HCT116 (cell line): ENCODE data around the gene VSIG4. TPM values are rescaled to one million over a fixed set of nuclear protein-coding genes. Genes with fewer than 3 reads are reported as not detected.

ENCODE experiments used
- ATAC-seq: fragments of 200-7000 bp; cut with Tn5 transposase; 2 replicates; pipeline ENCODE4 v1.9.1; 2020; ENCODE audit warnings: mild to moderate bottlenecking, moderate library complexity
- BruUV-seq: library from RNA; stranded (reverse); fragments of 400-500 nt; replicated peaks from 2 replicates; lab custom pipeline; 2021; lab: Mats Ljungman, UMichigan
- CTCF ChIA-PET: fragments of 300-600 bp; sonication (Branson Sonifier 250); formaldehyde crosslinking; loops from one replicate; lab custom pipeline; 2021; ENCODE audit warnings: antibody characterized with exemption; lab: Charles Lee
- POLR2A ChIA-PET: fragments of 300-600, 350-600 bp; sonication (Branson Sonifier 250); formaldehyde crosslinking; loops from one replicate; lab custom pipeline; 2021; ENCODE audit warnings: antibody characterized with exemption; lab: Charles Lee
- RAD21 ChIA-PET, 2 experiments: fragments of 300-600 bp; sonication (Branson Sonifier 250); formaldehyde crosslinking; loops; one replicate each; lab custom pipeline; 2023; ENCODE audit warnings: low total read pairs in 2 of 2; ENCODE audit not compliant: uncharacterized antibody in 2 of 2, unreplicated experiment in 2 of 2, low non-redundant PET in 1 of 2; lab: Charles Lee
- DNase-seq: peaks from one replicate; pipeline ENCODE4 v3.0.0-alpha.2; 2010; ENCODE audit warnings: low read depth, low spot score
- H2AFZ ChIP-seq: fragments of 200-600 bp; shearing (Covaris generic), sonication (generic); 2 replicates; pipeline ENCODE4 v1.6.1; 2017; ENCODE audit warnings: low read depth, mixed run types, mixed read lengths, antibody characterized with exemption, low read length; ENCODE audit not compliant: poor library complexity, severe bottlenecking
- H3K27ac ChIP-seq: 2 replicates; pipeline ENCODE4 v1.5.1; 2012; ENCODE audit warnings: low read depth, low read length
- H3K27me3 ChIP-seq: fragments of 200-600 bp; sonication (generic); 2 replicates; pipeline ENCODE4 v1.6.1; 2016; ENCODE audit warnings: mixed run types, low read length, mixed read lengths; ENCODE audit not compliant: insufficient read depth
- H3K36me3 ChIP-seq, 2 experiments: fragments of 200-500 bp in 1 of 2; fragments of 200-600 bp in 1 of 2; sonication (Bioruptor generic) in 1 of 2; sonication (generic) in 1 of 2; 2 replicates each; pipeline versions ENCODE4 v1.5.1 to v1.6.1; 2014 to 2016; ENCODE audit warnings: low read length in 2 of 2, inconsistent platforms in 1 of 2, mixed read lengths in 1 of 2, mixed run types in 1 of 2; ENCODE audit not compliant: insufficient read depth in 2 of 2, control insufficient read depth in 1 of 2
- H3K4me1 ChIP-seq, 2 experiments: fragments of 200-600 bp in 1 of 2; sonication (generic) in 1 of 2; 2 replicates each; pipeline versions ENCODE4 v1.5.1 to v1.6.1; 2012 to 2017; ENCODE audit warnings: low read length in 2 of 2, inconsistent platforms in 1 of 2, mild to moderate bottlenecking in 1 of 2, mixed read lengths in 1 of 2, mixed run types in 1 of 2, moderate library complexity in 1 of 2; ENCODE audit not compliant: insufficient read depth in 2 of 2, control insufficient read depth in 1 of 2
- H3K4me2 ChIP-seq: fragments of 200-600 bp; sonication (generic); 2 replicates; pipeline ENCODE4 v1.6.1; 2017; ENCODE audit warnings: mixed run types, low read length, mixed read lengths
- H3K4me3 ChIP-seq, 2 experiments: fragments of 200-600 bp in 1 of 2; sonication (generic) in 1 of 2; replicated peaks in 1 of 2; 2 replicates each; pipeline ENCODE4 v1.5.1; 2011 to 2016; ENCODE audit warnings: low read length in 2 of 2, control low read depth in 1 of 2, low read depth in 1 of 2, mild to moderate bottlenecking in 1 of 2, mixed read lengths in 1 of 2, mixed run types in 1 of 2
- H3K79me2 ChIP-seq: fragments of 200-600 bp; sonication (generic); 2 replicates; pipeline ENCODE4 v1.6.1; 2017; ENCODE audit warnings: mild to moderate bottlenecking, mixed run types, low read length, moderate library complexity, mixed read lengths; ENCODE audit not compliant: insufficient read depth
- H3K9ac ChIP-seq: fragments of 200-600 bp; sonication (generic); 2 replicates; pipeline ENCODE4 v1.6.1; 2016; ENCODE audit warnings: low read length, mixed read lengths
- H3K9me2 ChIP-seq: fragments of 200-600 bp; sonication (generic), shearing (Covaris generic); 2 replicates; pipeline ENCODE4 v1.6.1; 2017; ENCODE audit warnings: mixed run types, mild to moderate bottlenecking, moderate library complexity; ENCODE audit not compliant: insufficient read depth
- H3K9me3 ChIP-seq, 2 experiments: fragments of 200-500 bp in 1 of 2; fragments of 200-600 bp in 1 of 2; sonication (Bioruptor generic) in 1 of 2; sonication (generic) in 1 of 2; 2 replicates each; pipeline ENCODE4 v1.6.1; 2014 to 2017; ENCODE audit warnings: low read length in 2 of 2, mixed read lengths in 2 of 2, inconsistent platforms in 1 of 2, low read depth in 1 of 2, mild to moderate bottlenecking in 1 of 2, mixed run types in 1 of 2, moderate library complexity in 1 of 2; ENCODE audit not compliant: control insufficient read depth in 1 of 2, insufficient read depth in 1 of 2
- H4K20me1 ChIP-seq: fragments of 200-600 bp; sonication (generic), shearing (Covaris generic); 2 replicates; pipeline ENCODE4 v1.6.1; 2017; ENCODE audit warnings: mixed run types, mild to moderate bottlenecking, moderate library complexity; ENCODE audit not compliant: insufficient read depth
- ELF1 ChIP-seq: IDR thresholded peaks from 2 replicates; pipeline ENCODE4 v1.6.1; 2012; ENCODE audit warnings: low read depth, borderline replicate concordance
- EZH2 ChIP-seq: fragments of 200-600 bp; sonication (generic); IDR thresholded peaks from 2 replicates; pipeline ENCODE4 v1.6.1; 2017; ENCODE audit warnings: antibody characterized with exemption, mixed run types
- FOSL1 ChIP-seq: IDR thresholded peaks from 2 replicates; pipeline ENCODE4 v1.6.1; 2012; ENCODE audit warnings: low read depth
- JUND ChIP-seq: IDR thresholded peaks from 2 replicates; pipeline ENCODE4 v1.6.1; 2012
- POLR2A ChIP-seq: IDR thresholded peaks from 2 replicates; pipeline ENCODE4 v1.7.0; 2011; ENCODE audit warnings: borderline replicate concordance; ENCODE audit not compliant: insufficient read depth, insufficient read length; ENCODE audit errors: extremely low read depth
- RAD21 ChIP-seq: IDR thresholded peaks from 2 replicates; pipeline ENCODE4 v1.6.1; 2012; ENCODE audit warnings: low read depth, mild to moderate bottlenecking
- SIN3A ChIP-seq: IDR thresholded peaks from 2 replicates; pipeline ENCODE4 v1.6.1; 2012; ENCODE audit warnings: low read depth
- SP1 ChIP-seq: IDR thresholded peaks from 2 replicates; pipeline ENCODE4 v1.6.1; 2012; ENCODE audit warnings: low read depth
- SRF ChIP-seq: IDR thresholded peaks from 2 replicates; pipeline ENCODE4 v1.6.1; 2012; ENCODE audit warnings: low read depth
- ZFX ChIP-seq: fragments of 450-650 bp; IDR thresholded peaks from 2 replicates; pipeline ENCODE4 v1.6.1; 2017
- intact Hi-C: fragments of 100-400 bp; cut with micrococcal nuclease; formaldehyde crosslinking; loops from 2 replicates; pipeline ENCODE4 v1.10.0; 2022
- total RNA-seq: library from RNA; stranded (reverse); gene quantifications from one replicate; pipeline ENCODE4 v1.2.1, GENCODE V29; 2021; ENCODE audit not compliant: unreplicated experiment
- TF ChIP-seq, protein P1 (sequence below), 3 experiments: fragments of 200-600 bp in 1 of 3; sonication (generic) in 1 of 3; IDR thresholded peaks in 2 of 3; conservative IDR thresholded peaks in 1 of 3; 2 replicates each; pipeline ENCODE4 v1.5.1; 2012 to 2017; ENCODE audit warnings: low read depth in 2 of 3, low read length in 2 of 3, antibody characterized with exemption in 1 of 3, borderline replicate concordance in 1 of 3, control low read depth in 1 of 3, mild to moderate bottlenecking in 1 of 3, mixed read lengths in 1 of 3, mixed run types in 1 of 3, moderate library complexity in 1 of 3; ENCODE audit not compliant: insufficient read depth in 1 of 3
- TF ChIP-seq, protein P2 (sequence below): IDR thresholded peaks from 2 replicates; pipeline ENCODE4 v1.6.1; 2012; ENCODE audit warnings: low read depth

Gene VSIG4
- total RNA-seq, 1 experiment from 2014 or later: 0.59 TPM

DNA sequence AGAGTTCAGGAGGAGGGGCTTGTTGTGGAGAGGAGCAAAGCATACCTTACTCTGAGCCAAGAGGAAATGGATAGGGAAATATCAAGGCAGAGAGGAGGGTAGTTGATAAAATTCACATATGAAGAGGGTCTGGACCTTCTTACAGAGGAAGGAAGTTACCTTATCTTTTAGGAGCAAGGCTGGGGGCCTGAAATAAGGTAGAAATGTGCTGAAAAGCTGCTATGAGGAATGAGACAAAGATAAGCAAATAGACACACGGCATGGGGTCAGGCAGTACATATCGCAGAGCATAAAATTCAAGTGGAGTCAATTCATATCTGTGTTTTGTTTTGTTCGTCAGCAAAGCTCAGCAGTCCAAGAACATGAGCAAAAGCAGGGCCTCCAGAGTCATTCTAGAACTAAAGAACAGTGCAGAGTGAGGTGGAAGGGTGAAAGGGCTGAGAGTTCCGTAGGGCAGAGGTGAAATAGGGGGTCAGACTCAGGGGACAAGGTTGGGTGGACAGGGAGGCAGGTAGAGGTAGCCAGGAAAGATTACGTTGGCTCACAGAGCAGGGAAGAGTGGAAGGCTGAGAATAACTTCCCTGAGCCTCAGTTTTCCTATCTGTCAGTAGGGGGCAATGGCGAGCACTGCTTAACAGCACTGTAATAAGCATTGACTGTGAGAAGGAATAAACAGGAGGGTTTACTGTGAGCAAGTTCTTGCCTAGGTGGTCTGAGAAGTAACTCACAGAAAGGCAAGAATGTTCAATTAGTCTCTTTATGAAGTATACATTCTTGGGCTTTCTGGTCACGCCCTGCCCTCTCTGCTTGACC, 9.2 kb downstream of the VSIG4 start:
- ChIA-PET CTCF (no interaction called here), POLR2A (no interaction called here)
- peak; percentile 10 for DNase-seq
- no peaks in the 10 kb centered on the region for H3K9me2 ChIP-seq
- no peak overlapping the region for H2AFZ ChIP-seq
- H3K4me2 ChIP-seq: no peak overlapping the region
- H3K9me3 ChIP-seq: no peaks in the 10 kb centered on the region
- peak; percentile 75 for ATAC-seq
- H3K27ac ChIP-seq: no peak overlapping the region
- no peaks in the 10 kb centered on the region for H3K27me3 ChIP-seq
- TF ChIP-seq SP1 (no peak), RAD21 (peak; percentile 19; the same call in 1 of the 2 replicates)
- TF ChIP-seq, protein P1, sequence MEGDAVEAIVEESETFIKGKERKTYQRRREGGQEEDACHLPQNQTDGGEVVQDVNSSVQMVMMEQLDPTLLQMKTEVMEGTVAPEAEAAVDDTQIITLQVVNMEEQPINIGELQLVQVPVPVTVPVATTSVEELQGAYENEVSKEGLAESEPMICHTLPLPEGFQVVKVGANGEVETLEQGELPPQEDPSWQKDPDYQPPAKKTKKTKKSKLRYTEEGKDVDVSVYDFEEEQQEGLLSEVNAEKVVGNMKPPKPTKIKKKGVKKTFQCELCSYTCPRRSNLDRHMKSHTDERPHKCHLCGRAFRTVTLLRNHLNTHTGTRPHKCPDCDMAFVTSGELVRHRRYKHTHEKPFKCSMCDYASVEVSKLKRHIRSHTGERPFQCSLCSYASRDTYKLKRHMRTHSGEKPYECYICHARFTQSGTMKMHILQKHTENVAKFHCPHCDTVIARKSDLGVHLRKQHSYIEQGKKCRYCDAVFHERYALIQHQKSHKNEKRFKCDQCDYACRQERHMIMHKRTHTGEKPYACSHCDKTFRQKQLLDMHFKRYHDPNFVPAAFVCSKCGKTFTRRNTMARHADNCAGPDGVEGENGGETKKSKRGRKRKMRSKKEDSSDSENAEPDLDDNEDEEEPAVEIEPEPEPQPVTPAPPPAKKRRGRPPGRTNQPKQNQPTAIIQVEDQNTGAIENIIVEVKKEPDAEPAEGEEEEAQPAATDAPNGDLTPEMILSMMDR (IDR thresholded peaks at IDR 0.05 in 2 of 3, conservative IDR thresholded peaks at IDR 0.05 in 1 of 3; ENCODE audit: borderline replicate concordance in 1 of 3, insufficient read depth in 1 of 3, low read depth in 2 of 3, low read length in 2 of 3): peak; percentile 24 to 69 (median 62); a peak in 5 of 6 replicates
- TF ChIP-seq, all 23 proteins: peak for 2
- RAD21 ChIA-PET: no interaction called here
- H3K79me2 ChIP-seq: no peaks in the 10 kb centered on the region
- H3K9ac ChIP-seq: no peak overlapping the region
- H4K20me1 ChIP-seq: no peaks in the 10 kb centered on the region
- BruUV-seq: no TSS peak
- no peaks in the 10 kb centered on the region for H3K4me1 ChIP-seq
- H3K36me3 ChIP-seq: no peaks in the 10 kb centered on the region
- no peak overlapping the region for H3K4me3 ChIP-seq
- intact Hi-C loops: no loop called here

DNA sequence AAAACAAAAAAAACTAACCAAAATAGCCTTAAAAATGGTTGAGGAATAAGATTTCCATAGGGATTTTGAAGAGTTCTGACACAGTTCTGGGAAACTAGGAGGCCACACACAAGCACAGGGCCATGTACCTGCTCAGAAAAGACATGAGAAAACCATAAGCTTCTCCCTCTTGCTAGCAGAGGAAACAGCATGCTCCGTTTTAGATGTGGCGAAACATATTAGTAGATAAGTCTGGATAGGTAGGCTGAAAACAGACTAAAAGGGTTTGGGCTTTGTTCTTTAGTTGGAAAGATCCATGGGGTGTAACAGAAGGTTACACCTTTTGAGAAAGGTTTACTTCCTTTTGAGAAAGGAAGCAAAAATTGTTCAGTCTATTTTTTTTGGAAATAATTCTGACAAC, 10.9 kb downstream of the VSIG4 start:
- H2AFZ ChIP-seq: no peak overlapping the region
- no peaks in the 10 kb centered on the region for H3K9me2 ChIP-seq
- ATAC-seq (no peak), DNase-seq (no peak)
- no TSS peak for BruUV-seq
- H3K9ac ChIP-seq: no peak overlapping the region
- no peaks in the 10 kb centered on the region for H4K20me1 ChIP-seq
- no peaks in the 10 kb centered on the region for H3K79me2 ChIP-seq
- ChIA-PET POLR2A (no interaction called here), CTCF (no interaction called here), RAD21 (no interaction called here)
- TF ChIP-seq ELF1 (no peak), EZH2 (no peak), SP1 (no peak), SRF (no peak), FOSL1 (no peak), JUND (no peak), POLR2A (no peak), SIN3A (no peak), ZFX (no peak)
- TF ChIP-seq, protein P2, sequence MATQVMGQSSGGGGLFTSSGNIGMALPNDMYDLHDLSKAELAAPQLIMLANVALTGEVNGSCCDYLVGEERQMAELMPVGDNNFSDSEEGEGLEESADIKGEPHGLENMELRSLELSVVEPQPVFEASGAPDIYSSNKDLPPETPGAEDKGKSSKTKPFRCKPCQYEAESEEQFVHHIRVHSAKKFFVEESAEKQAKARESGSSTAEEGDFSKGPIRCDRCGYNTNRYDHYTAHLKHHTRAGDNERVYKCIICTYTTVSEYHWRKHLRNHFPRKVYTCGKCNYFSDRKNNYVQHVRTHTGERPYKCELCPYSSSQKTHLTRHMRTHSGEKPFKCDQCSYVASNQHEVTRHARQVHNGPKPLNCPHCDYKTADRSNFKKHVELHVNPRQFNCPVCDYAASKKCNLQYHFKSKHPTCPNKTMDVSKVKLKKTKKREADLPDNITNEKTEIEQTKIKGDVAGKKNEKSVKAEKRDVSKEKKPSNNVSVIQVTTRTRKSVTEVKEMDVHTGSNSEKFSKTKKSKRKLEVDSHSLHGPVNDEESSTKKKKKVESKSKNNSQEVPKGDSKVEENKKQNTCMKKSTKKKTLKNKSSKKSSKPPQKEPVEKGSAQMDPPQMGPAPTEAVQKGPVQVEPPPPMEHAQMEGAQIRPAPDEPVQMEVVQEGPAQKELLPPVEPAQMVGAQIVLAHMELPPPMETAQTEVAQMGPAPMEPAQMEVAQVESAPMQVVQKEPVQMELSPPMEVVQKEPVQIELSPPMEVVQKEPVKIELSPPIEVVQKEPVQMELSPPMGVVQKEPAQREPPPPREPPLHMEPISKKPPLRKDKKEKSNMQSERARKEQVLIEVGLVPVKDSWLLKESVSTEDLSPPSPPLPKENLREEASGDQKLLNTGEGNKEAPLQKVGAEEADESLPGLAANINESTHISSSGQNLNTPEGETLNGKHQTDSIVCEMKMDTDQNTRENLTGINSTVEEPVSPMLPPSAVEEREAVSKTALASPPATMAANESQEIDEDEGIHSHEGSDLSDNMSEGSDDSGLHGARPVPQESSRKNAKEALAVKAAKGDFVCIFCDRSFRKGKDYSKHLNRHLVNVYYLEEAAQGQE: no peak
- intact Hi-C loops: no loop called here
- H3K4me1 ChIP-seq: no peaks in the 10 kb centered on the region
- H3K36me3 ChIP-seq: no peaks in the 10 kb centered on the region
- H3K9me3 ChIP-seq: no peaks in the 10 kb centered on the region
- no peak overlapping the region for H3K4me2 ChIP-seq
- H3K4me3 ChIP-seq: no peak overlapping the region
- no peaks in the 10 kb centered on the region for H3K27me3 ChIP-seq
- no peak overlapping the region for H3K27ac ChIP-seq
